Panc1 (cell line): ENCODE measurements around the gene PIAS1. TPM values are rescaled to one million over a fixed set of nuclear protein-coding genes. Genes with fewer than 3 reads are reported as not detected.
"Not testable (repeated sequence)": the region's sequence is repeated elsewhere in the genome, so short reads cannot be mapped to it uniquely, and the experiment has no call there.

Experiments used
- ATAC-seq: fragments of 200-7000 bp; cut with Tn5 transposase; 2 replicates; pipeline ENCODE4 v1.9.1; 2020; ENCODE audit warnings: mild to moderate bottlenecking, moderate library complexity
- BruUV-seq: library from RNA; stranded (reverse); fragments of 400-500 nt; replicated peaks from 2 replicates; lab custom pipeline; 2021; lab: Mats Ljungman, UMichigan
- CTCF ChIA-PET: fragments of 300-600 bp; sonication (Branson Sonifier 250); formaldehyde crosslinking; loops from one replicate; lab custom pipeline; 2022; ENCODE audit warnings: antibody characterized with exemption; lab: Charles Lee
- POLR2A ChIA-PET: fragments of 300-600 bp; sonication (Branson Sonifier 250); formaldehyde crosslinking; loops from one replicate; lab custom pipeline; 2022; ENCODE audit warnings: antibody characterized with exemption; lab: Charles Lee
- DNase-seq: peaks from one replicate; pipeline ENCODE4 v3.0.0-alpha.2; 2010; ENCODE audit warnings: low read depth, low spot score
- H3K27ac ChIP-seq: 2 replicates; pipeline ENCODE4 v1.5.1; 2011; ENCODE audit warnings: mild to moderate bottlenecking, low read length, inconsistent platforms
- H3K27me3 ChIP-seq: fragments of 200-500 bp; sonication (Bioruptor generic); 2 replicates; pipeline ENCODE4 v1.6.0; 2014; ENCODE audit warnings: low read length, inconsistent platforms; ENCODE audit not compliant: control insufficient read depth, insufficient read depth
- H3K36me3 ChIP-seq: fragments of 200-500 bp; sonication (Bioruptor generic); 2 replicates; pipeline ENCODE4 v1.5.1; 2014; ENCODE audit warnings: inconsistent platforms, mild to moderate bottlenecking, low read length, moderate library complexity; ENCODE audit not compliant: control insufficient read depth, insufficient read depth
- H3K4me1 ChIP-seq: 2 replicates; pipeline ENCODE4 v1.5.1; 2011; ENCODE audit warnings: inconsistent platforms, mild to moderate bottlenecking, low read length, moderate library complexity; ENCODE audit not compliant: control insufficient read depth, insufficient read depth
- H3K4me3 ChIP-seq, 2 experiments: 2 replicates each; pipeline ENCODE4 v1.5.1; 2011 to 2012; ENCODE audit warnings: low read depth in 2 of 2, low read length in 2 of 2, mild to moderate bottlenecking in 2 of 2, inconsistent platforms in 1 of 2, moderate library complexity in 1 of 2
- H3K9me3 ChIP-seq: fragments of 200-500 bp; sonication (Bioruptor generic); 2 replicates; pipeline ENCODE4 v1.5.1; 2014; ENCODE audit warnings: low read depth, mild to moderate bottlenecking, inconsistent platforms, low read length, moderate library complexity; ENCODE audit not compliant: control insufficient read depth, insufficient read depth
- POLR2AphosphoS5 ChIP-seq: IDR thresholded peaks from 2 replicates; pipeline ENCODE4 v1.6.1; 2012; ENCODE audit warnings: mild to moderate bottlenecking, low read depth, low read length, moderate library complexity
- SIN3A ChIP-seq: IDR thresholded peaks from 2 replicates; pipeline ENCODE4 v1.6.1; 2012; ENCODE audit warnings: low read depth, mild to moderate bottlenecking, low read length, moderate library complexity, borderline replicate concordance; ENCODE audit not compliant: insufficient read depth
- TCF7L2 ChIP-seq: IDR thresholded peaks from 2 replicates; pipeline ENCODE4 v1.6.1; 2011; ENCODE audit warnings: mild to moderate bottlenecking, low read depth, low read length, inconsistent platforms
- in situ Hi-C: cut with HindIII; loops from 2 replicates; pipeline ENCODE4 v1.10.0; 2016; ENCODE audit warnings: low sequenced_read_pairs, low pct_unique_long_range_greater_than_20kb
- intact Hi-C: fragments of 100-400 bp; cut with micrococcal nuclease; formaldehyde crosslinking; loops from one replicate; pipeline ENCODE4 v1.10.0; 2022; ENCODE audit not compliant: unreplicated experiment
- total RNA-seq: library from RNA; stranded (reverse); gene quantifications from one replicate; pipeline ENCODE4 v1.2.1, GENCODE V29; 2021; ENCODE audit not compliant: unreplicated experiment
- TF ChIP-seq, protein P1 (sequence below): fragments of 450-650 bp; IDR thresholded peaks from 2 replicates; pipeline ENCODE4 v1.5.1; 2017; ENCODE audit warnings: mild to moderate bottlenecking
- TF ChIP-seq, protein P2 (sequence below), 2 experiments: IDR thresholded peaks; 2 replicates each; pipeline ENCODE4 v1.6.1; 2011 to 2012; ENCODE audit warnings: low read depth in 2 of 2, control low read depth in 1 of 2, low read length in 1 of 2, mild to moderate bottlenecking in 1 of 2, moderate library complexity in 1 of 2; ENCODE audit not compliant: insufficient read depth in 1 of 2

The PIAS1 gene
- total RNA-seq, 1 experiment from 2014 or later = 44.5 TPM

DNA sequence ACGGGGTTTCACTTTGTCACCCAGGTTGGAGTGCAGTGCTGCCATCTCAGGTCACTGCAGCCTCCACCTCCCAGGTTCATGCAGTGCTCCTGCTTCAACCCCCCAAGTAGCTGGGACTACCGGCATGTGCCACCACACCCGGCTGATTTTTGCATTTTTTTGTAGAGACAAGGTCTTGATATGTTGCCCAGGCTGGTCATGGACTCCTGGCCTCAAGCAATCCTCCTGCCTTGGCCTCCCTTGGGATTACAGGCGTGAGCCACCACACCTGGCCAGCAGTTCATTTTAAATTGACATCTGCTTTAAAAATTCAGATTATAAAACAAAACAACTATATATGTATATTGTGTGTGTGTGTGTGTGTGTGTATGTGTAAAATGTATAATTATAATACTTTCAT, 112.7 kb downstream of the PIAS1 start:
- Histone ChIP-seq H3K36me3 (peaks cover 10% of the 10 kb centered on the region; the same call in 1 of the 2 replicates), H3K4me1 (no peaks in the 10 kb centered on the region), H3K27me3 (no peaks in the 10 kb centered on the region), H3K9me3 (no peaks in the 10 kb centered on the region), H3K27ac (no peak overlapping the region), H3K4me3 (no peak overlapping the region)
- no peak for ATAC-seq
- in situ Hi-C loops = no loop called here
- POLR2A ChIA-PET = no interaction called here
- BruUV-seq = no TSS peak
- intact Hi-C loops = no loop called here
- CTCF ChIA-PET = no interaction called here
- DNase-seq = no peak
- TF ChIP-seq, protein P1, sequence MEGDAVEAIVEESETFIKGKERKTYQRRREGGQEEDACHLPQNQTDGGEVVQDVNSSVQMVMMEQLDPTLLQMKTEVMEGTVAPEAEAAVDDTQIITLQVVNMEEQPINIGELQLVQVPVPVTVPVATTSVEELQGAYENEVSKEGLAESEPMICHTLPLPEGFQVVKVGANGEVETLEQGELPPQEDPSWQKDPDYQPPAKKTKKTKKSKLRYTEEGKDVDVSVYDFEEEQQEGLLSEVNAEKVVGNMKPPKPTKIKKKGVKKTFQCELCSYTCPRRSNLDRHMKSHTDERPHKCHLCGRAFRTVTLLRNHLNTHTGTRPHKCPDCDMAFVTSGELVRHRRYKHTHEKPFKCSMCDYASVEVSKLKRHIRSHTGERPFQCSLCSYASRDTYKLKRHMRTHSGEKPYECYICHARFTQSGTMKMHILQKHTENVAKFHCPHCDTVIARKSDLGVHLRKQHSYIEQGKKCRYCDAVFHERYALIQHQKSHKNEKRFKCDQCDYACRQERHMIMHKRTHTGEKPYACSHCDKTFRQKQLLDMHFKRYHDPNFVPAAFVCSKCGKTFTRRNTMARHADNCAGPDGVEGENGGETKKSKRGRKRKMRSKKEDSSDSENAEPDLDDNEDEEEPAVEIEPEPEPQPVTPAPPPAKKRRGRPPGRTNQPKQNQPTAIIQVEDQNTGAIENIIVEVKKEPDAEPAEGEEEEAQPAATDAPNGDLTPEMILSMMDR = no peak
- TF ChIP-seq, protein P2, sequence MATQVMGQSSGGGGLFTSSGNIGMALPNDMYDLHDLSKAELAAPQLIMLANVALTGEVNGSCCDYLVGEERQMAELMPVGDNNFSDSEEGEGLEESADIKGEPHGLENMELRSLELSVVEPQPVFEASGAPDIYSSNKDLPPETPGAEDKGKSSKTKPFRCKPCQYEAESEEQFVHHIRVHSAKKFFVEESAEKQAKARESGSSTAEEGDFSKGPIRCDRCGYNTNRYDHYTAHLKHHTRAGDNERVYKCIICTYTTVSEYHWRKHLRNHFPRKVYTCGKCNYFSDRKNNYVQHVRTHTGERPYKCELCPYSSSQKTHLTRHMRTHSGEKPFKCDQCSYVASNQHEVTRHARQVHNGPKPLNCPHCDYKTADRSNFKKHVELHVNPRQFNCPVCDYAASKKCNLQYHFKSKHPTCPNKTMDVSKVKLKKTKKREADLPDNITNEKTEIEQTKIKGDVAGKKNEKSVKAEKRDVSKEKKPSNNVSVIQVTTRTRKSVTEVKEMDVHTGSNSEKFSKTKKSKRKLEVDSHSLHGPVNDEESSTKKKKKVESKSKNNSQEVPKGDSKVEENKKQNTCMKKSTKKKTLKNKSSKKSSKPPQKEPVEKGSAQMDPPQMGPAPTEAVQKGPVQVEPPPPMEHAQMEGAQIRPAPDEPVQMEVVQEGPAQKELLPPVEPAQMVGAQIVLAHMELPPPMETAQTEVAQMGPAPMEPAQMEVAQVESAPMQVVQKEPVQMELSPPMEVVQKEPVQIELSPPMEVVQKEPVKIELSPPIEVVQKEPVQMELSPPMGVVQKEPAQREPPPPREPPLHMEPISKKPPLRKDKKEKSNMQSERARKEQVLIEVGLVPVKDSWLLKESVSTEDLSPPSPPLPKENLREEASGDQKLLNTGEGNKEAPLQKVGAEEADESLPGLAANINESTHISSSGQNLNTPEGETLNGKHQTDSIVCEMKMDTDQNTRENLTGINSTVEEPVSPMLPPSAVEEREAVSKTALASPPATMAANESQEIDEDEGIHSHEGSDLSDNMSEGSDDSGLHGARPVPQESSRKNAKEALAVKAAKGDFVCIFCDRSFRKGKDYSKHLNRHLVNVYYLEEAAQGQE (IDR thresholded peaks at IDR 0.05; ENCODE audit: insufficient read depth in 1 of 2, low read depth in 2 of 2, low read length in 1 of 2) = no peak
- TF ChIP-seq SIN3A = no peak
- no peak for TF ChIP-seq POLR2AphosphoS5
- TF ChIP-seq TCF7L2 = no peak

- CTCF ChIA-PET, POLR2A ChIA-PET: not testable (repeated sequence)
- peaks cover 11% of the 10 kb centered on the region; the same call in 1 of the 2 replicates for H3K36me3 ChIP-seq
Observed at GRCh38 chr15:68172037-68172436, 117.9 kb downstream of the PIAS1 start.

DNA sequence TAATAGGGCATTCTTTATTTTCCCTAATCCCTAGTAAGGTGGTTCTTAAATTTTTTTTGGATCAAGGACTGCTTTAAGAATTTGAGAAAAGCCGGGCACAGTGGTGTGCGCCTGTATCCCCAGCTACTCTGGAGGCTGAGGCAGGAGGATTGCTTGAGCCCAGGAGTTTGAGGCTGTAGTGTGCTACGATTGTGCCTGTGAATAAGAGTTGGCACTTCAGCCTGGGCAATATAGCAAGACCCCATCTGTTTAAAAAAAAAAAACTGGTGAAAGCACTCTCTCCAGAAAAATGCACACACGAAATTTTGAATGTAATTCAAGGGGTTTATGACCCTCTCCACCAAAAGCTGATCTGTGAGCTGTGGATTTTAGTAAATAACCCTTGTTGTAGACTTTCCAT, 119.0 kb downstream of the PIAS1 start:
- in situ Hi-C loops (no loop called here), intact Hi-C loops (no loop called here)
- Histone ChIP-seq H3K36me3 (peaks cover 11% of the 10 kb centered on the region; the same call in 1 of the 2 replicates), H3K9me3 (no peaks in the 10 kb centered on the region), H3K4me3 (no peak overlapping the region), H3K27me3 (no peaks in the 10 kb centered on the region), H3K27ac (no peak overlapping the region), H3K4me1 (no peaks in the 10 kb centered on the region)
- DNase-seq (no peak), ATAC-seq (no peak)
- BruUV-seq = no TSS peak
- TF ChIP-seq, protein P1 = no peak
- TF ChIP-seq POLR2AphosphoS5 = no peak
- TF ChIP-seq, protein P2 (IDR thresholded peaks at IDR 0.05; ENCODE audit: insufficient read depth in 1 of 2, low read depth in 2 of 2, low read length in 1 of 2) = no peak
- no peak for TF ChIP-seq TCF7L2
- no peak for TF ChIP-seq SIN3A
- ChIA-PET CTCF (no interaction called here), POLR2A (no interaction called here)

More at GRCh38 chr15:68172037-68172436, 117.9 kb downstream of the PIAS1 start:
- H3K4me3 ChIP-seq, H3K9me3 ChIP-seq, intact Hi-C loops, in situ Hi-C loops, H3K4me1 ChIP-seq, H3K27me3 ChIP-seq, BruUV-seq, H3K27ac ChIP-seq, DNase-seq, ATAC-seq: not testable (repeated sequence)
